ENCODE measurements around the gene HIPK4. TPM values are rescaled to one million over a fixed set of nuclear protein-coding genes. Genes with fewer than 3 reads are reported as not detected.
A peak's percentile ranks its signal among the peaks of the same experiment; 100 is the strongest.

HIPK4 gene
- total and polyA plus RNA-seq, 9 of the 15 experiments (the other 6 are each of a cell fraction or from before 2014, with no cell fraction given): 0.06 to 0.09 TPM; not detected in 7

DNA sequence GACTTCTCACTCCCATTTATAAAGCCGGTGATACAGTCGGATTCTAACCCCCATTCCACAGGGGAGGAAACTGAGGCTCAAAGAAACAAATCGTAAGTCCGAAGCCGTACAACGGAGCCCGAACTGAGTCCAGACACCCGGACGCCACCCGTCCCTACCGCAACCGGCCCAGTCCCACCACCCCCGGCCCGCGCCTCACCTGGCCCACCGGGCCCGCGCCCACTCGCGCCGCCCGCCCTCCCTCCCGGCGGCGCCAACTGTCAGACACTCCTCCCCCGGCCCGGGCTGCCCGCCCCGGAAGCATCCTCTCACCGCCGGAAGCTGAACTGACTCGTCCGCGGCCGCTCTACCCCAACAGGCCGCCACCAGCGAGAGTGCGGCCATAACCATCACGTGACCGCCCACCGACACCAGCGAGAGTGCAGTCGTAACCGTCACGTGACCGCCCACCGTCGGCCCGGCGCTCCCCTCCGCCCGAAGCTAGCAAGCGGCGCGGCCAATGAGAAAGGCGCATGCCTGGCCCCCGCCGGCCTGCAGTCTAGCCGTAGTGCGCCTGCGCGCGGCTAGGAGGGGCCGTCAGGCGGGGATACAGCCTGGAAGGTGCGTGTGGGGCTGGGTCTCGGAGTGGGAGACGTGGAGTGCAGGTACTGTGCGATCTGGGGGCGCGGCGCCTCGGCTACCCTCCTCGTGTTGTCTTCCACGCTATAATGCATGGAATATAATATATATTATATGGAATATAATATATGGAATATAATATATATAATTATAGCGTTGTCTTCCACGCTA is 41.7 kb downstream of the HIPK4 start, which contains the start of the genes C19orf47 and PLD3 (continued):
- TF ChIP-seq ZNF277 (CRISPR knock-in tag; IDR thresholded peaks at IDR 0.05; ENCODE audit: borderline replicate concordance): no peak
- peak; percentile 60 for TF ChIP-seq MGA (IDR thresholded peaks at IDR 0.05)
- no peak for TF ChIP-seq ZNF311 (CRISPR knock-in tag; IDR thresholded peaks at IDR 0.05)
- no peak for TF ChIP-seq CBX2 (IDR thresholded peaks at IDR 0.05; ENCODE audit: insufficient read depth, low read length, poor library complexity, severe bottlenecking)
- 0 out of 2 replicates have a peak, but pooled peaks have one; percentile 42 for TF ChIP-seq ELF1 (tag; IDR thresholded peaks at IDR 0.05)
- TF ChIP-seq CTCF (IDR thresholded peaks at IDR 0.05 in 2 of 3, conservative IDR thresholded peaks at IDR 0.05 in 1 of 3; ENCODE audit: insufficient read depth in 2 of 3, low read depth in 1 of 3, low read length in 3 of 3): no peak
- no peak for TF ChIP-seq ZNF165 (CRISPR knock-in tag; IDR thresholded peaks at IDR 0.05; ENCODE audit: borderline replicate concordance)
- TF ChIP-seq, protein P1, sequence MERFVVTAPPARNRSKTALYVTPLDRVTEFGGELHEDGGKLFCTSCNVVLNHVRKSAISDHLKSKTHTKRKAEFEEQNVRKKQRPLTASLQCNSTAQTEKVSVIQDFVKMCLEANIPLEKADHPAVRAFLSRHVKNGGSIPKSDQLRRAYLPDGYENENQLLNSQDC (CRISPR knock-in tag; IDR thresholded peaks at IDR 0.05): no peak
- no peak for TF ChIP-seq SRSF9 (IDR thresholded peaks at IDR 0.05; ENCODE audit: borderline replicate concordance, low read depth, low read length)
- peak; percentile 88 for TF ChIP-seq MEIS2 (IDR thresholded peaks at IDR 0.05; ENCODE audit: partially characterized antibody)
- TF ChIP-seq POLR2H (tag; IDR thresholded peaks at IDR 0.05; ENCODE audit: low read depth): peak; percentile 71

Measured in K562 (cell line).